IPS-11a (cell line): ENCODE results near the gene MB.
"Not testable (repeated sequence)": the region's sequence is repeated elsewhere in the genome, so short reads cannot be mapped to it uniquely, and the experiment has no call there.

Source experiments
- H3K4me3 ChIP-seq: one replicate; pipeline ENCODE4 v1.5.1; 2013; ENCODE audit warnings: low read depth, low read length, control low read depth

Gene MB

GRCh38 chr22:35617137-35617755 lies at the start of gene MB:
Gene MB (minus strand): TSS chr22:35617329. CDS start chr22:35617257, 72 bp downstream.
- H3K4me3 ChIP-seq: no peak within 1 kb of the TSS

DNA sequence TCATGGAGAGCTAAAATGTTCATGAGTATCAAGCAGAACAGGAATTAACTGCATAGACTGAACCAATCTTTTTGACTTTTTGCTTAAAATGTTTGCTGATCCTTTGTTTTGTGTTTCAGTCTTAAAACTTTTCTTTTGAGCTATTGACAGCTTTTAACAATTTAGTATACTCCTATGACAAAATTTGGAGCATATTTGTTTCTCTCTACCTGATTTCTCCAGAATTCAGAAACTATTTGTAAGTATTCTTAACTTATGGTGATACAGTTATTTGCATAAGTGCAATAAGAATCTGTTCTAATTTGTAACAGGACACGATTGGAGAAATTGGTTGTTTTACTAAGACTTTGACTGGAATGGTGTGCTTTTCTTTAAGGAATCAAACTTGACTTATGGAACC lies 49.6 kb upstream of the MB start:
- H3K4me3 ChIP-seq: not testable (repeated sequence)

- H3K4me3 ChIP-seq: no peak overlapping the region
Measured at GRCh38 chr22:35664955-35665587, 47.9 kb upstream of the MB start.

- no peak overlapping the region for H3K4me3 ChIP-seq
Measured at GRCh38 chr22:35663371-35663770, 46.2 kb upstream of the MB start.

- H3K4me3 ChIP-seq: no peak overlapping the region
Measured at GRCh38 chr22:35662914-35663313, 45.8 kb upstream of the MB start.

- H3K4me3 ChIP-seq: no peak overlapping the region
Measured at GRCh38 chr22:35661464-35661863, 44.3 kb upstream of the MB start.

- H3K4me3 ChIP-seq: no peak overlapping the region
Measured at GRCh38 chr22:35660291-35661127, 43.4 kb upstream of the MB start.

- H3K4me3 ChIP-seq: no peak overlapping the region
Measured at GRCh38 chr22:35657571-35658312, 40.6 kb upstream of the MB start.

- no peak overlapping the region for H3K4me3 ChIP-seq
Measured at GRCh38 chr22:35656284-35656752, 39.2 kb upstream of the MB start.

- H3K4me3 ChIP-seq: no peak overlapping the region
Measured at GRCh38 chr22:35653824-35654223, 36.7 kb upstream of the MB start.

DNA sequence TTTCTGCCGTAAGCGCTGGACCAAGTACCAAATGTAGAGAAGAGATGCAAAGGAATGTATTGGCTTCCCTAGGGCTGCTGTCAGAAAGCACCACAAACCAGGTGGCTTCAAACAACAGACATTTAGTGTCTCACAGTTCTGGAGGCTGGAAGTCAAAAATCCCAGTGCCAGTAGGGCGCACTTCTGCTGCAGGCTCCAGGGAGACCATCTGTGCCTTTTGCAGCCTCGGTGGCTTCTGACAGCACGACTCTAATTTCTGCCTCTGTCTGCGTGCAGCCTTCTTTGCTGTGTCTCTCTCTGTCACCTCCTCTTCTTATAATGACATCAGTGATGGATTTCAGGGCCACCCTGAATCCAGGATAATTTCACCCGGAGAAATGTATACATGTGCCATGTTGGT lies 34.0 kb upstream of the MB start:
- H3K4me3 ChIP-seq: no peak overlapping the region

GRCh38 chr22:35649636-35650250 lies 32.6 kb upstream of the MB start:
- H3K4me3 ChIP-seq: no peak overlapping the region

DNA sequence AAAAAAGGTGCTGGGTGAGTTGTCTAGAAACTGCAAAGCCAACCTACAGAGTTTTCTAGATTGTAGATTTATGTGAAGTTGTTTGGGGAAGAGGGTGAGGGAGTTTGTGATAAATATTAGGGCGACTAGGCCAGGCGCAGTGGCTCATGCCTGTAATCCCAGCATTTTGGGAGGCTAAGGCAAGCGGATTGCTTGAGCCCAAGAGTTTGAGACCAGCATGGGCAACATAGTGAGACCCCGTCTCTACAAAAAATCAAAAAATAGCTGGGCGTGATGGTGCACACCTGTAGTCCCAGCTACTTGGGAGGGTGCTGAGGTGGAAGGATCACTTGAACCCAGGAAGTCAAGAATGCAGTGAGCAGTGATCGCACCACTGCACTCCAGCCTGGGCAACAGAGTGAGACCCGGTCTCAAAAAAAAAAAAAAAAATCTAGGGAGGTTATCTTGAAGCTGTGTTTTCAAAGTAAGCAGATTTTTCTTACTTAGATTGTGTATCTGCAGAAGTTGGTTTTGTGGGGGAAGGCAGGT lies 32.0 kb upstream of the MB start:
- no peak overlapping the region for H3K4me3 ChIP-seq

- no peak within 1 kb of the TSS for H3K4me3 ChIP-seq
Measured at GRCh38 chr22:35648066-35649025, 31.2 kb upstream of the MB start, which contains the start of gene APOL6. Gene APOL6 (plus strand): TSS chr22:35648446. CDS start chr22:35656426, 7,980 bp downstream.

DNA sequence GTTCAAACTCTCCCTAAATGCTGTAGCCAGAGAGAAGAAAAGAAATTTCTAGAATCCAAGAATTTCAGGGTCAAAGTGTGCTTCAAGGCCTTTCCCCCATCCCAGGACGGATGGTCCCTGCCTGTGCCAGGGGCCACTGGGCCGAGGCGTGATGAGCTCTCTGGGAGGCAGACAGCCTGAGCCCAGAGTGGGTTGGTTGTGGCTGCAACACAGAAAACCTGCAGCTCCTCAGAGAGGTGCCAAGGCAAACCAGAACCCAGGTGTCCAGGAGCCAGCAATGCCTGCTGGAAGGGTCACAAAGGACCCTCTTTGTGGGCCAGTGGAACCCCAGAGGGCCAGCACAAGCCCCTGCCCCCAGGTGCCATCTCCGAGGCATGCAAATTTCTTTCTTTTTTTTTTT lies 28.5 kb upstream of the MB start:
- no peak overlapping the region for H3K4me3 ChIP-seq

GRCh38 chr22:35643991-35644390 lies 26.9 kb upstream of the MB start:
- H3K4me3 ChIP-seq: no peak overlapping the region

GRCh38 chr22:35642305-35642741 lies 25.2 kb upstream of the MB start:
- no peak overlapping the region for H3K4me3 ChIP-seq

- no peak overlapping the region for H3K4me3 ChIP-seq
Measured at GRCh38 chr22:35641494-35642120, 24.5 kb upstream of the MB start.

DNA sequence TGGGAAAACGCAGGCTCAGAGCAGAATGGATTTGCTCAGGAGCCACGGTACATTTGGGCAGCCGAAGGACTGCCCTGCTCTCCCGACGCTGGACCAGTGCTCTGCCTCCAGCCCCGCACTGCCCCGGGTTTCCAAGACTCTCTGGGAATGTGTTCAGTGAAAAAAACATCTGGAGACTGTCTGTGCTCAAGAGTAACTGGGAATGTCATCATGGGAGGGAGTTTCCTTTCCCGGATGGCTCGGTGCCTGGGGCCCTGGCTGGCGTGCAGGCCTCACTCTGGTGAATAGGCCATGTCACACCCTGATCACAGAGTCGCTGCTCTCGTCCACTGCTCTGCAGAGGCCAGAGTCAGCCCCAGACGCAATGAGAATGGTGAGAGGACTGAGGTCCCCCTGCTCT lies 21.3 kb upstream of the MB start:
- no peak overlapping the region for H3K4me3 ChIP-seq
